ENCODE measurements around the gene AP3B1.

Gene AP3B1

DNA sequence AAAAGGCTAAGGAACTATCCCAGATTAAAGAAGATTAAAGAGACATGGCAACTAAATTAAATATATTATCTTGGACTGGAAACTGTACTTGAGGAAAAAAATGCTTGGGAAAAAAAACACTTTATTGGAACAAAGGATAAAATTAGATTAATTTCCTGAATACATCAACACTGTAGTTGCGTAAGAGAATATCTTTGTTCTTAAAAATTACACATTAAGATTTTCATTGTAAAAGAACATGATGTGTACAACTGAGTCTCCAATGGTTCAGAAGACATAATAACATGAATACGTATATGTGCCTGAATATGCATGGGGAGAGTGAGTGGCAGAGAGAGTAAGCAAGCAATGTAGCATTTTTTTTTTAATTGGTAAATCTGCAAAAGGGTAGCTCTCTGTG lies 2.8 kb downstream of the AP3B1 start:
- no peak for DNase-seq (ENCODE audit: low read depth)

DNA sequence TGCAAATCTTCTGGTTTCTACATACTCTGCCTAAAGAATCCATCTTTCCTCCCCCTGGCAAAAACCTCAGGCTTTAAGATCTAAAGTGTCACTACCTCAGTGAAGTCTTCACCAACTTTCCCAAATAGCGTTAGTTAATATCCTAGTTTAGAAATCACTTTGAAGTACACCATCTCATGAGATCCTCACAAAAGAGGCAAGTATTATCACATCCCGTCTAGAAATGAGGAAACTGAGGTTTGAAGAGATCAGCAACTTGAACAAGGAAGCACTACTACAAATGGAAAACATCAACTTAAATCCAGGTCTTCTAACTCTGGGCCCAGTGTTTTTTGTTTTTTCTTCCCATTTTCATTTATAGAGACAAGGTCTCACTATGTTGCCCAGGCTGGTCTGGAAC lies 4.6 kb downstream of the AP3B1 start:
- no peak for DNase-seq (ENCODE audit: low read depth)

DNA sequence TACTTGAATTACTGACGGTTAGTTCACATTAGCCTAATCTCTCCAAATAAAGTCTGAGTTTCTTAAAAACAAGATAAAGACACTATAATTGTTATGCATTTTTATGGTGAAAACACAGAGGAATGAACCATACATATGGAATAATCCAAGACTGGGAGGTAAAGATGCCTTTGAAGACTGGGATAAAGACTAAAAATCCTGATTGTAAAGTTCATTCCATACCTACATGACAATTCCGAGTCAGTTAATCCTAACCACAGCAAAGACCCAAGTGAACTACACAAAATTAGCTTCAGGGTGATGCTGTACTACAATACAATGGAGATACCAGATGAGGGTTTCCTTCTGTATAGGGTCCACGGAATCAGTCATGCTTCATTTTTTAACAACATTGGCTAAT lies 6.3 kb downstream of the AP3B1 start:
- no peak for DNase-seq (ENCODE audit: low read depth)

DNA sequence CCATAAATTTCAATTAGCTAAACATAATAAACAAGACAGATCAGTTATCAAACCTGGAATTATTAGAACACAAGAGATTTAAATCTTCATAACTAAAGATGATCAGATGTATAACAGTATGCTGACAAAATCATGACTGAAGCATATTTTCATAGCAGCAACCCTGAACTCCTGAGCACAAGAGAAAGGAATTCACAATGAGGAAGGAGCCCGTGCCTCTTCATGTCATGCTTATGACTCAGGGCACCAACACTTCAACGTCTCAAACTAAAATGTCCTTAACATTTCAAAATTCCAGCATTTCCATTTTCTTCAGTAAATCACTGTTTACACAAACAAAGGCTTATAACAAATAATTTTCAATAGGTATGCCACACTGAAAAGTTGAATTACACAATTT lies 6.7 kb downstream of the AP3B1 start:
- no peak for DNase-seq (ENCODE audit: low read depth)

DNA sequence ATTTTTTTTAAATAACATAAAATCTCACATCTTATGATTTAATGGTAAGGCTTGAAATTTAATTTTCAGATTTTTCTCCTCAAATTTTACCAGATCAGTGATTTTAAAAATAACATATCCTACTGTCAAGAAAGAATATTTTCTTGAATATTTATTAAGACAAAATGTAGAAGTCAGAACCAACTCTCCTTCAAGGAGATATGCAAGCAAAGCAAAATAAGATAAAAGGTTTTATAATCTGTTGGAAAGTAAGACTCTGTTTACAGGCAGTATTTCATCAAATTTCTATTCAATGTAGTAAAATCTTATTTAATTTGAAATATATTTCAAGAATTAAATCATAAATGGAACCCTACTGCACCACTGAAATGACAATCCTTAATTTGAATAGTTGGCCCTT lies 7.3 kb downstream of the AP3B1 start:
- no peak for DNase-seq (ENCODE audit: low read depth)

- DNase-seq (ENCODE audit: low read depth) = no peak
Measured at GRCh38 chr5:78286290-78286689, 8.2 kb downstream of the AP3B1 start.

GRCh38 chr5:78283802-78284201 lies 10.7 kb downstream of the AP3B1 start:
- no peak for DNase-seq (ENCODE audit: low read depth)

DNA sequence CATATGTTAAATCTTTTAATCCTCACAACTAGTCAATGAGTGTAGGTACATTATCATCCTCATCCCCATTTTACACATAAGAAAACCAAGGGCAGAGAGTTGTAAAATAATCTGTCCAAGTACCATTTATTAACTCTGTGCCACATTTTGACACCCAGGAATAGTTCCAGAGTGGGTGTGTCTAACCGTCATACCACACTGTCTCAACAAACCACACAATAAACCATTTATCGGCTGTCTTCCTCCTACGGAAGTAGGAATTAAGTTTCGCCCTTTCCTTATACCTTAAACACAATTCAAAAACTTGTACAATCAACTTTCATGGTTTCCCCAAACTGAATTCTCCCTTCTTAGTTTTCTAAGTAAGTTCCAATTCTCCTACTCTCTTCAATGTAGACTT lies 11.4 kb downstream of the AP3B1 start:
- no peak for DNase-seq (ENCODE audit: low read depth)

DNA sequence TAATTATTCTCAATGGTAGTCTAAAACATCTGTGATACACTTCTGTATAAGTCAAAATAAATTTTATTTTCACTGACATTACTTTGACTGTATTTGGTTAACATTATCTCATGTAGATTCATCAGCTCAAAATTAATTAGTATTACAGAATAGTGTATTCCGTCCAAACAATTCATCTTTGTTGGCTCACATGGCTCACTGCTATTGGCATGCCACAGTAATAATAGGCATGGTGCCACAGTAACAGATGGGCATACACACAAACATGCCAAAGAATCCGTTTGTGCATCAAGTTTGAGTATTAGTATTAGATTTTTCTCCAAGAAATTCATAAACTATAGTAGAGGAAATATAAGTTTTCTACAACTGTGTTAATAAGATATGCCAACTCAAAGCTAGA lies 14.2 kb downstream of the AP3B1 start:
- no peak for DNase-seq (ENCODE audit: low read depth)

GRCh38 chr5:78279194-78279593 lies 15.3 kb downstream of the AP3B1 start:
- DNase-seq (ENCODE audit: low read depth) = no peak

DNA sequence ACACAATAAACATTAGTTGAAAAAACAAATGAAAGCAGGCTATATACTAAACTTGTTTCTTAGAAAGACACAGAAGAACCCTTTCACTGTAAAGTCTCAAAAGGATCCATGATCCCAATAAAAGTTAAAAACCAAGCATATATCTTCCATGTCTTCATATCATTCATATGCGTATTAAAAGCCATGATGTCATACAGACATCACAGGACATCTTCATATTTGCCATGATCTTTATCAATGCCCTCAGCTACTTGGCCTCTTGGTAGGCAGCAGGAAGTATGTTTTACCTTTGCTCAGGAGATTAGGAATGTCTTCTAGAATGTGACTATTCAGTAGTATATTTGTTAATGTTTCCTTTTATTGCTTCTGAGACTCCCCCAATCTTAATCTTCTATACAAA lies 16.8 kb downstream of the AP3B1 start:
- no peak for DNase-seq (ENCODE audit: low read depth)

GRCh38 chr5:78275998-78276543 lies 18.4 kb downstream of the AP3B1 start:
- no peak for DNase-seq (ENCODE audit: low read depth)

GRCh38 chr5:78274540-78275197 lies 19.8 kb downstream of the AP3B1 start:
- no peak for DNase-seq (ENCODE audit: low read depth)

DNA sequence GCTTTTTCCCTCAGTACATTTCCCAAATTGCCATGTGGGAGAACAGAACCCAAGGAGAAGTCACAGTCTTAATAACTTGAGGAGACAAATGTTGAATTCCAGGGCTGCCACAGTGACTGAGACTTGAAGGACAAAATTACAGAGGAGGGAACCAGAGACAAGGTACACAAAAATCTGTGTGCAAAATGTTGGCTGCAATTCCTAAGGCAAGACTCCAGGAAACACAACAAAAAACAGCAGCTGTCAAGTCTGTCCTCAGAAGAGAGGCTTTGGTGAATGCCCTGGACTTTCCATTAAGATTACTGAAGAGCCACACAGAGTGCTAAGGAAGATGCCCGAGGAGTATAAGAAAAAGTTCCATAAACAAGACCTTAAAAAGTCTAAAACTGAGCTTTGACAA lies 21.1 kb downstream of the AP3B1 start:
- DNase-seq (ENCODE audit: low read depth) = no peak

DNA sequence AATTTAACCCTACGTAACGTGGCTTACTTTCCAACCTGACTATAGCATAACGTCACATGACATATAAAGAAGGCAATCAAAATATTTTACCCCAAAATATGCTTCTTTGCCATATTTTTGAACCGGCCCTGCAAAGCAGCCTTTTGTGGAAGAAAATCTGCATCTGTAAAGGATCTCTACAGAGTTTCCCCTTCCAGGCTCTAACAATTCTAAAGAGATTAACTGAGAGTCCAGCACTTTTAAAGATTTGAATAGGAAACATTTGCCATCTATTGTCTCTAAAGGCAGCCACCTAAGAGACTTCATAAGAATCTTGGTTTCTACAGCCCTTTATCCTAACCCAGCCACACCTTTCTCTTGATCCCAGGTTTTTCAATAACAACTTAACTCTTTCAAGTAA lies 22.7 kb downstream of the AP3B1 start:
- DNase-seq (ENCODE audit: low read depth) = no peak

GRCh38 chr5:78269088-78269703 lies 25.3 kb downstream of the AP3B1 start:
- DNase-seq (ENCODE audit: low read depth) = no peak

- DNase-seq (ENCODE audit: low read depth) = no peak
Measured at GRCh38 chr5:78268356-78268755, 26.1 kb downstream of the AP3B1 start.

DNA sequence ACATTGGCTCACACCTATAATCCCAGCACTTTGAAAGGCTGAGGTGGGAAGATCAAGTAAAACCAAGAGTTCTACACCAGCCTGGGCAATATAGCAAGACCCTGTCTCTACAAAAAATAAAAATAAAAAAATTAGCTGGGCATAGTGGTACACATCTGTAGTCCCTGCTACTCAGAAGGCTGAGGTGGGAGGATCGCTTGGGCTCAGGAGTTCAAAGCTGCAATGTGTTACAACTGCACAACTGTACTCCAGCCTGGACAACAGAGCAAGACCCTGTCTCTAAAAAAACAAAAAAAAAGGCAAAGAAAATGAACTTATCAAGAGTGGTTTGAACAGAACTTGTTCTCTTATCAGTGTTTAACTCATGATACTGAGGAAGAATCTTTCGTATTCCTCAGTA lies 29.3 kb downstream of the AP3B1 start:
- no peak for DNase-seq (ENCODE audit: low read depth)

DNA sequence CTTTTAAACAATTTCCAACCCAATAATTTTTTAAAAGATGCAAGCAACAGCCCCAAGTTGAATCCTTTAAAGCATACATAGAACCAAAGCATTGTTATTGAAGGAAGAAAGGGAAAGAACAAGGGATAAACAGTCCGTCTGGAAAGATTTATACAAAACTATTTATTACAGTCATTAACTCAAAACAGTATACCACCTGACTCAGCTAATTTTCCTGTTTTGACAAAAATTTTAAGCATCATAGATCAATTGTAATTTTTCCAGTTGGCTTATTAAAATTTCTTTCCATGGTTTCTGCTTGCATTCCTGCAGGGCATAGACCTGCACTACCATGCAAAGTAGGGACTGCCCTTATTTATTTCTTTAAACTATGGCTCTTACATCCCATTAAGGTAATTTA lies 29.9 kb downstream of the AP3B1 start:
- no peak for DNase-seq (ENCODE audit: low read depth)

DNA sequence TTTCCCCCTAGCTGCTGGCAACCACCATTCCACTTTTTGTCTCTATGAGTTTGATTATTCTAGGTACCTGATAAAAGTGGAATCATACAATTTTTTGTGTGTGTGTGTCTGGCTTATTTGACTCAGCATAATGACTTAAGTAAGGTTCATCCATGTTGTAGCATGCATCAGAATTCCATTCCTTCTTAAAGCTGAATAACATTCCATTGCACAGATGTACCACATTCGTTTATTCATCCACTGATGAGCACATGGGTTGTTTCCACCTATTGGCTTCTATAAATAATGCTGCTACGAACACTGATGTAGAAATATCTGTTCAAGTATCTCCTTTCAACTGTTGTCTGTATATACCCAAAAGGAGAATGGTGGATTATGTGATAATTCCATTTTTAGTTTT lies 33.7 kb downstream of the AP3B1 start:
- DNase-seq (ENCODE audit: low read depth) = no peak

DNA sequence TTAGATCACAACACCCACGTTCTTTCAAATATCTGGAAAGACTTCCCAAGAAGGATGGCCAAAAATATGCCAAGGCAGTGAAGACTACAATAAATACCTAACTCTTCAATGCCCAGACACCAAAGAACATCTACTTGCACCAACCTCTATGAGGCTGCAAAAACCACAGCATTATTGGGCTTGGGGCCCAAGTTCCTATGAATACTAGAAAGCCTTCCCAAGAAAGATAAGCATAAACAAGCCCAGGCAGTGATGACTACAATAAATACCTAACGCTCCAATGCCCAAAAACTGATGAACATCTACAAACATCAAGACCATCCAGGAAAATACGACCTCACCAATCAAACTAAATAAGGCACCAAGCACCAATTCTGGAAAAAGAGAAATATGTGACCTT lies 41.3 kb downstream of the AP3B1 start:
- no peak for DNase-seq (ENCODE audit: low read depth)

- no peak for DNase-seq (ENCODE audit: low read depth)
Measured at GRCh38 chr5:78252715-78253114, 41.8 kb downstream of the AP3B1 start.

GRCh38 chr5:78251663-78252284 lies 42.7 kb downstream of the AP3B1 start:
- no peak for DNase-seq (ENCODE audit: low read depth)

- no peak for DNase-seq (ENCODE audit: low read depth)
Measured at GRCh38 chr5:78245136-78245535, 49.4 kb downstream of the AP3B1 start.
